WTC11 (cell line): ENCODE results near the gene YAF2.

ENCODE experiments used
- ATF3 ChIP-seq: sonication (generic); formaldehyde crosslinking; conservative IDR thresholded peaks from 2 replicates; pipeline ENCODE4 v1.8.1; 2022; ENCODE audit warnings: mild to moderate bottlenecking, missing genetic modification reagents
- CTCF ChIP-seq: fragments of 200-600 bp; IDR thresholded peaks from 2 replicates; pipeline ENCODE4 v1.8.0; 2022; ENCODE audit warnings: antibody characterized with exemption
- ETV6 ChIP-seq: sonication (generic); formaldehyde crosslinking; IDR thresholded peaks from 2 replicates; pipeline ENCODE4 v1.8.1; 2022; ENCODE audit warnings: mild to moderate bottlenecking, missing genetic modification reagents
- IRF2 ChIP-seq: sonication (generic); formaldehyde crosslinking; IDR thresholded peaks from 2 replicates; pipeline ENCODE4 v1.8.0; 2022; ENCODE audit warnings: low read depth, missing genetic modification reagents, borderline replicate concordance
- JAZF1 ChIP-seq: fragments of 250-450 bp; sonication (Bioruptor Pico); IDR thresholded peaks from 2 replicates; pipeline ENCODE4 v1.9.0; 2021; ENCODE audit warnings: moderate library complexity, mild to moderate bottlenecking, inconsistent platforms
- MAX ChIP-seq: sonication (generic); formaldehyde crosslinking; IDR thresholded peaks from 2 replicates; pipeline ENCODE4 v1.8.0; 2022; ENCODE audit warnings: mild to moderate bottlenecking, missing genetic modification reagents
- NR2C2 ChIP-seq: sonication (generic); formaldehyde crosslinking; IDR thresholded peaks from 2 replicates; pipeline ENCODE4 v1.8.0; 2022; ENCODE audit warnings: mild to moderate bottlenecking, missing genetic modification reagents
- SMAD4 ChIP-seq: sonication (generic); formaldehyde crosslinking; IDR thresholded peaks from 2 replicates; pipeline ENCODE4 v1.8.0; 2022; ENCODE audit warnings: mild to moderate bottlenecking, missing genetic modification reagents
- STAT6 ChIP-seq: sonication (generic); formaldehyde crosslinking; conservative IDR thresholded peaks from 2 replicates; pipeline ENCODE4 v1.8.1; 2023; ENCODE audit warnings: mild to moderate bottlenecking, low read depth, missing genetic modification reagents, moderate library complexity
- TCF7 ChIP-seq: sonication (generic); formaldehyde crosslinking; IDR thresholded peaks from 2 replicates; pipeline ENCODE4 v1.8.0; 2022; ENCODE audit warnings: mild to moderate bottlenecking, low read depth, missing genetic modification reagents, moderate library complexity
- TP53 ChIP-seq: sonication (generic); formaldehyde crosslinking; IDR thresholded peaks from 2 replicates; pipeline ENCODE4 v1.8.1; 2023; ENCODE audit warnings: mild to moderate bottlenecking, missing genetic modification reagents
- USF2 ChIP-seq: sonication (generic); formaldehyde crosslinking; IDR thresholded peaks from 2 replicates; pipeline ENCODE4 v1.8.1; 2023; ENCODE audit warnings: mild to moderate bottlenecking, missing genetic modification reagents, moderate library complexity
- ZNF512 ChIP-seq: sonication (generic); formaldehyde crosslinking; IDR thresholded peaks from 2 replicates; pipeline ENCODE4 v1.8.1; 2022; ENCODE audit warnings: missing genetic modification reagents, borderline replicate concordance

GRCh38 chr12:42192258-42192657 is 45.8 kb downstream of the YAF2 start:
- TF ChIP-seq CTCF (no peak), ATF3 (CRISPR knock-in tag) (no peak), IRF2 (no peak), USF2 (CRISPR knock-in tag) (no peak), TP53 (no peak), MAX (no peak), NR2C2 (CRISPR knock-in tag) (no peak), STAT6 (no peak), ETV6 (CRISPR knock-in tag) (no peak), ZNF512 (CRISPR knock-in tag) (no peak), JAZF1 (CRISPR knock-in tag) (no peak), TCF7 (CRISPR knock-in tag) (no peak), SMAD4 (CRISPR knock-in tag) (no peak)
